H1 (cell line): ENCODE results near the gene CACNA1C. TPM values are rescaled to one million over a fixed set of nuclear protein-coding genes. Genes with fewer than 3 reads are reported as not detected.

Experiments used
- CTCF ChIA-PET: fragments of 300-600 bp; sonication (Branson Sonifier 250); formaldehyde crosslinking; loops from one replicate; lab custom pipeline; 2021; ENCODE audit not compliant: partially characterized antibody; lab: Charles Lee
- POLR2A ChIA-PET: fragments of 300-600 bp; sonication (Branson Sonifier 250); formaldehyde crosslinking; loops from one replicate; lab custom pipeline; 2021; ENCODE audit warnings: inconsistent platforms; ENCODE audit not compliant: partially characterized antibody; lab: Charles Lee
- DNase-seq, 2 experiments: peaks; one replicate each; pipeline versions ENCODE4 v3.0.0 to v3.0.0-alpha.2; 2010 to 2022; ENCODE audit warnings: low spot score in 2 of 2, low read depth in 1 of 2, mixed read lengths in 1 of 2
- FAIRE-seq: peaks from 2 replicates; lab custom pipeline; 2011; peaks lifted over from hg19 to GRCh38; lab: Jason Lieb, UNC
- H2AFZ ChIP-seq: 2 replicates; pipeline ENCODE4 v1.8.1; 2012; ENCODE audit warnings: low read length, inconsistent platforms
- H2AK5ac ChIP-seq: 2 replicates; pipeline ENCODE4 v1.6.1; 2013; ENCODE audit warnings: low read depth, low read length
- H2BK120ac ChIP-seq: replicated peaks from 2 replicates; pipeline ENCODE3; 2013; ENCODE audit warnings: low read depth, low read length, inconsistent platforms
- H2BK12ac ChIP-seq: 2 replicates; pipeline ENCODE4 v1.6.1; 2013; ENCODE audit warnings: low read depth, low read length
- H2BK15ac ChIP-seq: 2 replicates; pipeline ENCODE4 v1.6.1; 2013; ENCODE audit warnings: low read length
- H2BK20ac ChIP-seq: 2 replicates; pipeline ENCODE4 v1.6.1; 2013; ENCODE audit warnings: low read length
- H2BK5ac ChIP-seq: 2 replicates; pipeline ENCODE4 v1.6.1; 2013; ENCODE audit warnings: low read depth, low read length
- H3K14ac ChIP-seq: 2 replicates; pipeline ENCODE4 v1.6.1; 2013; ENCODE audit warnings: inconsistent platforms; ENCODE audit not compliant: insufficient read length
- H3K18ac ChIP-seq: 2 replicates; pipeline ENCODE4 v1.6.1; 2013; ENCODE audit warnings: low read length; ENCODE audit errors: extremely low read depth
- H3K23ac ChIP-seq: 2 replicates; pipeline ENCODE4 v1.6.1; 2013; ENCODE audit warnings: inconsistent platforms; ENCODE audit not compliant: insufficient read length
- H3K23me2 ChIP-seq: 2 replicates; pipeline ENCODE4 v1.6.1; 2013; ENCODE audit warnings: low read depth, low read length
- H3K27ac ChIP-seq: 2 replicates; pipeline ENCODE4 v1.6.1; 2011; ENCODE audit warnings: low read depth, low read length, inconsistent platforms
- H3K27me3 ChIP-seq, 4 experiments: replicated peaks in 1 of 4; 1 replicate in 1 of 4; 2 replicates in 3 of 4; pipeline versions ENCODE4 v1.6.1 to v1.8.1; 2011 to 2013; ENCODE audit warnings: low read length in 3 of 4, mild to moderate bottlenecking in 3 of 4, inconsistent platforms in 2 of 4, mixed read lengths in 2 of 4, moderate library complexity in 1 of 4; ENCODE audit not compliant: control insufficient read depth in 3 of 4, insufficient read depth in 3 of 4; ENCODE audit errors: extremely low read depth in 1 of 4
- H3K36me3 ChIP-seq, 4 experiments: 2 replicates each; pipeline versions ENCODE4 v1.6.1 to v1.8.1; 2011 to 2013; ENCODE audit warnings: mild to moderate bottlenecking in 4 of 4, low read length in 3 of 4, moderate library complexity in 2 of 4, control low read depth in 1 of 4, inconsistent platforms in 1 of 4; ENCODE audit not compliant: insufficient read depth in 4 of 4, control insufficient read depth in 2 of 4
- H3K4ac ChIP-seq: replicated peaks from 2 replicates; pipeline ENCODE3; 2013; ENCODE audit warnings: low read length, low read depth, mixed read lengths, inconsistent platforms; ENCODE audit not compliant: insufficient read length
- H3K4me1 ChIP-seq, 4 experiments: replicated peaks in 1 of 4; 1 replicate in 1 of 4; 2 replicates in 3 of 4; pipeline versions ENCODE4 v1.6.1 to v1.8.1; 2011 to 2013; ENCODE audit warnings: low read length in 3 of 4, inconsistent platforms in 2 of 4, mixed read lengths in 1 of 4; ENCODE audit not compliant: insufficient read depth in 4 of 4, control insufficient read depth in 3 of 4
- H3K4me2 ChIP-seq, 2 experiments: 2 replicates each; pipeline versions ENCODE4 v1.6.1 to v1.8.1; 2011 to 2013; ENCODE audit warnings: low read depth in 2 of 2, low read length in 2 of 2, control low read depth in 1 of 2, inconsistent platforms in 1 of 2, mild to moderate bottlenecking in 1 of 2; ENCODE audit not compliant: insufficient read depth in 1 of 2
- H3K4me3 ChIP-seq, 4 experiments: fragments of 200-600, 300-600 bp in 1 of 4; sonication (generic), shearing (Covaris generic), sonication (Bioruptor Twin) in 1 of 4; 2 replicates each; pipeline versions ENCODE4 v1.5.1 to v1.8.1; 2011 to 2016; ENCODE audit warnings: low read length in 4 of 4, low read depth in 3 of 4, control low read depth in 2 of 4, inconsistent platforms in 2 of 4, mild to moderate bottlenecking in 2 of 4, mixed read lengths in 1 of 4, moderate library complexity in 1 of 4; ENCODE audit not compliant: insufficient read depth in 2 of 4; ENCODE audit errors: extremely low read depth in 1 of 4
- H3K56ac ChIP-seq: replicated peaks from 2 replicates; pipeline ENCODE3; 2013; ENCODE audit warnings: low read depth, mild to moderate bottlenecking, mixed read lengths, low read length, inconsistent platforms; ENCODE audit not compliant: insufficient read length
- H3K79me1 ChIP-seq: 2 replicates; pipeline ENCODE4 v1.6.1; 2013; ENCODE audit warnings: low read depth, low read length, control low read depth
- H3K79me2 ChIP-seq, 2 experiments: 2 replicates each; pipeline versions ENCODE4 v1.6.1 to v1.8.1; 2012 to 2013; ENCODE audit warnings: low read length in 2 of 2, mild to moderate bottlenecking in 2 of 2, inconsistent platforms in 1 of 2; ENCODE audit not compliant: insufficient read depth in 2 of 2, control insufficient read depth in 1 of 2
- H3K9ac ChIP-seq, 4 experiments: replicated peaks in 1 of 4; 1 replicate in 1 of 4; 2 replicates in 3 of 4; pipeline versions ENCODE4 v1.6.1 to v1.8.1; 2011 to 2013; ENCODE audit warnings: low read depth in 3 of 4, low read length in 3 of 4, control low read depth in 2 of 4, mild to moderate bottlenecking in 2 of 4, moderate library complexity in 2 of 4, inconsistent platforms in 1 of 4; ENCODE audit errors: extremely low read depth in 1 of 4
- H3K9me3 ChIP-seq, 2 experiments: 2 replicates each; pipeline versions ENCODE4 v1.6.1 to v1.8.1; 2012 to 2013; ENCODE audit warnings: mild to moderate bottlenecking in 2 of 2, moderate library complexity in 2 of 2, control low read depth in 1 of 2, inconsistent platforms in 1 of 2, low read depth in 1 of 2, low read length in 1 of 2, mixed read lengths in 1 of 2; ENCODE audit not compliant: insufficient read depth in 2 of 2
- H4K20me1 ChIP-seq, 2 experiments: replicated peaks in 1 of 2; 2 replicates each; pipeline versions ENCODE3 to v1.8.1; 2011 to 2013; ENCODE audit warnings: inconsistent platforms in 2 of 2, low read length in 2 of 2, mild to moderate bottlenecking in 1 of 2; ENCODE audit not compliant: insufficient read depth in 2 of 2, control insufficient read depth in 1 of 2
- H4K5ac ChIP-seq: 2 replicates; pipeline ENCODE4 v1.6.1; 2013; ENCODE audit warnings: low read length, low read depth, mixed read lengths, inconsistent platforms; ENCODE audit not compliant: insufficient read length
- H4K8ac ChIP-seq: 2 replicates; pipeline ENCODE4 v1.8.0; 2013; ENCODE audit warnings: mild to moderate bottlenecking, moderate library complexity, low read length, inconsistent platforms; ENCODE audit not compliant: insufficient read depth; ENCODE audit errors: extremely low read depth
- H4K91ac ChIP-seq: replicated peaks from 2 replicates; pipeline ENCODE3; 2013; ENCODE audit warnings: low read length, mixed read lengths, inconsistent platforms; ENCODE audit not compliant: insufficient read length
- MAX ChIP-seq: IDR thresholded peaks from 2 replicates; pipeline ENCODE4 v1.6.1; 2012; ENCODE audit warnings: inconsistent platforms
- SIN3A ChIP-seq, 2 experiments: IDR thresholded peaks in 1 of 2; conservative IDR thresholded peaks in 1 of 2; 2 replicates each; pipeline ENCODE4 v1.6.1; 2011 to 2012; ENCODE audit warnings: low read length in 2 of 2, improper control_type of control experiment in 1 of 2, low read depth in 1 of 2, mild to moderate bottlenecking in 1 of 2
- WGBS, 2 experiments: shearing (Covaris generic) in 1 of 2; methylation state at CpG; one replicate each; pipeline versions ENCODE4 v1.1.6 to v1.1.7; 2013 to 2015; ENCODE audit warnings: low lambda C conversion rate in 2 of 2, mixed read lengths in 2 of 2, inconsistent platforms in 1 of 2, low coverage in 1 of 2, missing lambda C conversion rate in 1 of 2; ENCODE audit not compliant: insufficient replicate concordance in 2 of 2, insufficient coverage in 1 of 2, insufficient read length in 1 of 2; ENCODE audit errors: extremely low coverage in 1 of 2, missing lambda C conversion rate in 1 of 2; 5-methylcytosine and 5-hydroxymethylcytosine counted together
- polyA plus RNA-seq, 7 experiments: library from polyadenylated mRNA; depleted of rRNA in 3 of 7; stranded (reverse) in 5 of 7; unstranded in 2 of 7; fragments of >200 nt in 5 of 7; fragments of 200-250 nt in 2 of 7; gene quantifications; 1 replicate in 5 of 7; 2 replicates in 1 of 7; 4 replicates in 1 of 7; pipeline versions ENCODE4 v1.2.1 to v1.2.3, GENCODE V29; 2011 to 2013; ENCODE audit warnings: missing spikeins in 2 of 7, mixed read lengths in 2 of 7
- total RNA-seq: library from RNA; stranded (reverse); fragmentation: NEBNext Ultra II Directional; extraction: Animal tissue kit (Norgen Biotek cat#: 25700); gene quantifications from 2 replicates; pipeline ENCODE4 v1.2.1, GENCODE V29; 2021

The CACNA1C gene
- total and polyA plus RNA-seq, 2 of the 8 experiments (the other 6 are each of a cell fraction or from before 2014, with no cell fraction given), result 1.3 TPM

- no peak overlapping the region for H3K23ac ChIP-seq
- no peaks in the 10 kb centered on the region for H3K9me3 ChIP-seq
- H3K23me2 ChIP-seq, result no peaks in the 10 kb centered on the region
- DNase-seq (no peak), FAIRE-seq (no peak)
- H4K91ac ChIP-seq, result no peak overlapping the region
- H3K9ac ChIP-seq, result no peak overlapping the region
- H3K18ac ChIP-seq, result no peak overlapping the region
- no peak overlapping the region for H2BK5ac ChIP-seq
- H4K8ac ChIP-seq, result no peak overlapping the region
- H4K5ac ChIP-seq, result no peak overlapping the region
- H3K56ac ChIP-seq, result no peak overlapping the region
- H2BK20ac ChIP-seq, result no peak overlapping the region
- TF ChIP-seq MAX, result no peak
- no peak for TF ChIP-seq SIN3A (conservative IDR thresholded peaks at IDR 0.05 in 1 of 2, IDR thresholded peaks at IDR 0.05 in 1 of 2; ENCODE audit: low read depth in 1 of 2, low read length in 2 of 2)
- H2BK15ac ChIP-seq, result no peak overlapping the region
- H3K4me1 ChIP-seq, result no peaks in the 10 kb centered on the region; a peak in 1 of 7 replicates
- H3K4me3 ChIP-seq, result no peak overlapping the region
- H3K27ac ChIP-seq, result no peak overlapping the region
- H3K27me3 ChIP-seq, result no peaks in the 10 kb centered on the region
- no peak overlapping the region for H3K14ac ChIP-seq
- H3K79me2 ChIP-seq, result no peaks in the 10 kb centered on the region
- no peak overlapping the region for H2BK120ac ChIP-seq
- H3K36me3 ChIP-seq, result no peaks in the 10 kb centered on the region
- no peak overlapping the region for H2AK5ac ChIP-seq
- 87% methylated on average over 11 of the region's 11 CpGs; no CpG with 5 or more reads in 1 of the 2 experiments for WGBS, 2 experiments
- H4K20me1 ChIP-seq, result no peaks in the 10 kb centered on the region
- H2AFZ ChIP-seq, result no peak overlapping the region
- H3K79me1 ChIP-seq, result no peaks in the 10 kb centered on the region
- no peak overlapping the region for H3K4me2 ChIP-seq
- ChIA-PET CTCF (interaction anchor here (0.5 to 8.8 kb wide), 13 partner anchors 8 to 216 kb away, joined by 3 to 94 read pairs (median 3); no protein-coding TSS in a partner anchor), POLR2A (interaction anchor here (0.5 kb wide), 1 partner anchor 535 kb away, joined by 3 read pairs; no protein-coding TSS in a partner anchor)
- no peak overlapping the region for H3K4ac ChIP-seq
- H2BK12ac ChIP-seq, result no peak overlapping the region
Measured at GRCh38 chr12:2397356-2398045, 344.7 kb downstream of the CACNA1C start.
